Middle frontal gyrus (tissue), 1 donor: Measurements from ENCODE around the gene BTN2A1.
"Not testable (repeated sequence)": the region's sequence is repeated elsewhere in the genome, so short reads cannot be mapped to it uniquely, and the experiment has no call there.

Source experiments
- DNase-seq: peaks from one replicate; pipeline ENCODE4 v3.0.0-alpha.2; 2015; ENCODE audit warnings: low spot score; ENCODE audit errors: extremely low spot score

Gene BTN2A1

GRCh38 chr6:26432627-26433201, 25.0 kb upstream of the BTN2A1 start:
- no peak for DNase-seq

GRCh38 chr6:26433680-26434079, 24.1 kb upstream of the BTN2A1 start:
- DNase-seq: not testable (repeated sequence)

GRCh38 chr6:26436018-26436417, 21.7 kb upstream of the BTN2A1 start:
- DNase-seq: no peak

- DNase-seq: no peak
Observed at GRCh38 chr6:26437550-26437949, 20.2 kb upstream of the BTN2A1 start.

GRCh38 chr6:26438000-26438399, 19.8 kb upstream of the BTN2A1 start:
- DNase-seq: no peak

- DNase-seq: no peak
Observed at GRCh38 chr6:26439151-26440125, 18.3 kb upstream of the BTN2A1 start.

- no peak for DNase-seq
Observed at GRCh38 chr6:26440977-26441358, 16.8 kb upstream of the BTN2A1 start.

GRCh38 chr6:26441977-26442376, 15.8 kb upstream of the BTN2A1 start:
- no peak for DNase-seq

GRCh38 chr6:26445934-26446667, 11.7 kb upstream of the BTN2A1 start:
- no peak for DNase-seq

GRCh38 chr6:26447257-26447656, 10.5 kb upstream of the BTN2A1 start:
- DNase-seq: no peak

GRCh38 chr6:26450240-26450639, 7.5 kb upstream of the BTN2A1 start:
- DNase-seq: no peak

GRCh38 chr6:26452631-26453235, 5.0 kb upstream of the BTN2A1 start:
- no peak for DNase-seq

GRCh38 chr6:26454631-26455030, 3.1 kb upstream of the BTN2A1 start:
- no peak for DNase-seq

GRCh38 chr6:26455357-26455970, 2.3 kb upstream of the BTN2A1 start:
- DNase-seq: no peak

GRCh38 chr6:26457264-26457805, 420 bp upstream of the BTN2A1 start:
- no peak for DNase-seq

- no peak for DNase-seq
Observed at GRCh38 chr6:26459023-26459810, 1.5 kb downstream of the BTN2A1 start.

- not testable (repeated sequence) for DNase-seq
Observed at GRCh38 chr6:26461353-26461752, 3.6 kb downstream of the BTN2A1 start.

GRCh38 chr6:26464014-26464413, 6.3 kb downstream of the BTN2A1 start:
- no peak for DNase-seq

GRCh38 chr6:26464416-26465131, 6.8 kb downstream of the BTN2A1 start:
- no peak for DNase-seq
